HPDE6-E6E7 (cell line): ENCODE results near the gene MT1B.

Experiments
- DNase-seq: peaks from one replicate; pipeline ENCODE4 v3.0.0; 2011; ENCODE audit warnings: missing footprints; ENCODE audit errors: extremely low spot score

The MT1B gene

DNA sequence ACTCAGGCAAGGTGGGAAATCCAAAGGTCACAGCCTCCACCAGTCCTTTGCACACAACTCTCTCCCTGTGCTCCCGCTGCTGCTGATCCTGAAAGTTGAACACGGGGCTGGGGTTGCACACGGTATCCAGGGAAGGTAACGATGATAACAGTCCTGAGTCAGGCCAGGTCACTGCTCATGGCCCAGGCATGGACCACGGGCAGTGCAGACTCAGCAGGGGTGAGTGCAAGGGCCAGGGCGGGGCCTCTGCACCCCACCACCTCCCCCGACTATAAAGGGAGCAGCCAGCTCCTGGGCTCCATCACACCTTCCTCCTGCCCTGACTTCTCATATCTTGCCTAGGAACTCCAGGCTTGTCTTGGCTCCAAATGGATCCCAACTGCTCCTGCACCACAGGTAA lies at the start of gene MT1B:
Gene MT1B (plus strand): TSS at position 301 of the 400 bp plus-strand sequence. CDS start 68 bp downstream, at position 369.
- no peak for DNase-seq

DNA sequence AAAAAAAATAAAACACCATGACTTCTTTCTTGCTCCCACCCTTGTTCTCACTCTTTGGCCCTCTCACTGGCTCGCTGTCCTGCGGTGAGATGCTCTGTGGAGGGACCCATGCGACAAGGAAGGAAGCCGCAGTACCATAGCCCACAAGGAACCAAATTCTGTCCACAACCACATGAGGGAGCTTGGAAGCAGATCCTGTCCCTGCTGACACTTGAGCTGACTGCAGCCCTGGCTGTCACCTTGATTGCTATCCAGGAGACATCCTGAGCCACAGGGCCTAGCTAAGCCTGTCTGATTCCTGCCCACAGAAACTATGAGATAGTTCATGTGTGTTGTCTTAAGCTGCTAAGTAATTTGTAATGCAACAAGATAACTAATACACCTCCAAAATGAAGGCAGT lies 48.1 kb upstream of the MT1B start:
- no peak for DNase-seq

DNA sequence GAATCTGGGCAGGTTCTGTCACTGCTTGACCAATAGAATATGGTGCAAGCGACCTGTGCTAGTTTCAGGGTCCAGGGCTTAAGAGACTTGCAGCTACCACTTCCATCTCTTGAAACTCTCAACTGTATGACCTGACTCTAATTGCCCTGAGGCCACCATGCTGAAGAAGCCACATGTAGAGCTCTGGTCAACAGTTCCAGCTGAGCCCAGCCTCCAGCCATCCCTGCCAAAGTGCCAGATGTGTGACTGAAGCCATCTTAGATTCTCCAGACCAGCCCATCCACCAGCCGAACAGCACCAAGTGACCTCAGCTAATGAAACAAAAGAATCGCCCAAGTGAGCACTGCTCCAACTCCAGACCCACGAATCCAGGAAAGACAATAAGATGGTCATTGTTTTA lies 46.7 kb upstream of the MT1B start:
- no peak for DNase-seq

DNA sequence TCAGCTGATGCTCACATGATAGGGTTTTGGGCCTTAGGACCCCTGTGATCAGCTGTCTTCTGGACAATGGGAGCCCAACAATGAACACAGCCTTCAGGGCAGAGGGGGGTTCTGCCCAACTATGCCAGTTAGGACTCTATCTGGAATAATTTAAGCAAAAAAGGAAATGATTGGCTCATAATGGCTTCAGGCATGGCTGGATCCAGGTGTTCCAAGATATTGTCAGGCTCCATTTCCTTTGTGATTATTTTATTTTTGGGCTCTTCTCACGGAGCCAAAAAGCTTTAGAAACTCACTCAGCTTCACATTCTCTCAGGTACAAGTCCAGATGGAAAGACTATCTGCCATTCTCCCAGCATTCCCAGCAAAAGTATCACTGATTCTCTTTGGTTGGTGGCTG lies 46.2 kb upstream of the MT1B start:
- no peak for DNase-seq

DNA sequence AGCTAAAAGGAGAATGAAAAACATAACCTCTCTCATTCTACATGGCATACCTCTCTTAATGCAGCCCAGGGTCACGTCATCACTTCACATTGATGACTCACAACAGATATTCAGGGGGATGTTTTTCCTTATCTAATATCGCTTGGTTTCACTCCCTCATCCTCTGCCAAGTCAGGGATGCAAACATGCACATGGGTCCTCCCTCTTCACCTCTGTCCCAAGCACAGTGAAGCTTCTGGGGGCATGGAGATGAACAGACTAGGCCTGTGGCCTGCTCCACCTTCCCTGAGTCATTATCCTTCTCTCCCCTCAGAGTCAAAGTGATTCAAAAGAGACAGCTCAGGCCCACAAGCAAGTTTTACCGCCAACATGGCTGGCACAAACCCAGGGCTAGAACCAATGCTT lies 45.6 kb upstream of the MT1B start:
- peak; percentile 68 for DNase-seq

DNA sequence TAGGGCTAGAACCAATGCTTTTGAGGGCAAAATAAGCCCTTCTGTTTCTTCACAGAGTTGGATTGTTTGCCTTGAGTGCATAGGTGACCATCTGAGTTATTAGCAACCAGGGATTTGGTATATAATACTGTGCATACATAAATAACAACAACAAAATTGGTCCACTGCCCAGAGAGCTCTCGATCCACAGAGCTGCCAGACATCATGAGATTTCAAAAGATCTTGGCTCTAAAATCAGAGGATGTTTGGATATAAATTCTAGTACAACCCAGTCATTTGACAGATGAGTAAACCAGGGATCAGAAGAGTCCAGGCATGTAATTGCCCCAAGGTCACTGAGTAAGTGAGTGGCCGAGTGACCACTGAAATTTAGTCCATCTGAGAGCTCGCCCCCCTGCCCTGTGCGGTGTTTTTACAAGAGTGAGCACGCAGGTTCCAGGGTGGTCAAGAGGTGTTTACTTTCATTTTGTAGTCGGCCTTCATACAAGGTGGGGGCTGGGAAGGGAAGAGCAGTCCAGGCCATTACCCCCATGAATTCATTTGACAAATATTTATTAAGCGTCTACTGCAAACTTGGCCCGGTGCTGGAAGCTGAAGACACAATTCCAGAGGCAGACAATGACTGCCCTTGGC lies 45.1 kb upstream of the MT1B start:
- DNase-seq: peak; percentile 62

DNA sequence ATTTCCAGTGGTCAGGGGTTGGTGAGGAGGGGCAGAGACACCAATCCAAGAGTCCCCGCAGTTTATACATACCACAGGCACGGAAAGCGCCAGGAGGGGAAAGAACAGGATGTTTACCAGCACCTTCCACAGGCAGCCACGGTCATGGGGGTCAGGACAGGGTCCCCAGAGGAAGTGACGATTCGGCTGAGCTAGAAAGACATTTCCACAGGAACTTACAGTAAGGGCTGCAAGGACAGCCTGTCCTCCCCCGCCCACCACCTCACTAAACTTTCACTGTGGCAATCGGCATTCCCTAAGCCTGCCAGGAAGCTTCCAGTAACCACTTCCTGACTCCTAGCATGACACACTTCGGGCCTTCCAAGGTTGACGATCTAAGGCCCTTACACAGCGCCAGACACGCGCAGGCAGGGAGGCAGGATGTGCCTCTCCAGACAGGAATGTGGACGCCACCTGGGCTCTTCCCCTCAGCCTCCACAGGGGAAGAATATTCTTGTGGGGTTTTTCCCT lies 44.5 kb upstream of the MT1B start:
- peak; percentile 93 for DNase-seq

DNA sequence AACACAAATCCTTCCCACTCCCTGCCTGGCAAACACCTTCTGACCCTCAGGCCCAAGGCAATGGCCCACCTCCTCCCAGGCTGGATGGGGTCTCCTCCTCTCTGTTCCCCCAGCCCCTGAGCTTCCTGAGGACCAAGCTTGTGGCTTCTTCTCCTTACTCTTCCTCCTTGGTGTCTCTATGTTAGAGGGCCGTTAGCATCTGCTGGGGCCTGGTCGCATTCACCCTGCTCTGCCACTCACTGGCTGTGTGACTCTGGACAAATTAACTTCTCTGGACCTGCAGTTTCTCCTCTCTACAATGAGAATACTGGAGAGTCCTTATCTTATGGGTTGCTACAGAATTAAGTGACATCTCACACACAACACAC lies 44.0 kb upstream of the MT1B start:
- DNase-seq: no peak

DNA sequence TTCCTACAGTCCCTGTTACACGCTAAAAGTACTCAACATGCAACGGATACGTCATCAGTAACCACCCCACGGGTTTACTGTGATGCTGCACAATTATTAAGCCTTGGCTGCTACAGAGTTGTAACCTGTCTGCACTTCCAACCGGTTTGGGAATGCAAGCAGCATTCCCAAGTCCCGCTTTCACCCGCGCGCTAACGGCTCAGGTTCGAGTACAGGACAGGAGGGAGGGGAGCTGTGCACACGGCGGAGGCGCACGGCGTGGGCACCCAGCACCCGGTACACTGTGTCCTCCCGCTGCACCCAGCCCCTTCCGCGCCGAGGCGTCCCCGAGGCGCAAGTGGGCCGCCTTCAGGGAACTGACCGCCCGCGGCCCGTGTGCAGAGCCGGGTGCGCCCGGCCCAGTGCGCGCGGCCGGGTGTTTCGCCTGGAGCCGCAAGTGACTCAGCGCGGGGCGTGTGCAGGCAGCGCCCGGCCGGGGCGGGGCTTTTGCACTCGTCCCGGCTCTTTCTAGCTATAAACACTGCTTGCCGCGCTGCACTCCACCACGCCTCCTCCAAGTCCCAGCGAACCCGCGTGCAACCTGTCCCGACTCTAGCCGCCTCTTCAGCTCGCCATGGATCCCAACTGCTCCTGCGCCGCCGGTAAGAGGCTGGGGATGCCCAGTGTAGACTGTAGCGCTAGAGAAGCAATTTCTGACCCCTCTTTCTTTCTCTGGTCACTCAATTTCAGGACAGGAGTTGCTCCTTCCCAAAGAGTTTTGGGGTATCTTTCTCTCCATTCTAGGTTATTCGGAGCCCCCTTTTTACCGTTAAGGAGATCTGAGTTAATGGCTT lies 43.4 kb upstream of the MT1B start, which contains the start of gene MT2A:
Gene MT2A (plus strand): TSS at position 542 of the 833 bp plus-strand sequence. CDS start 72 bp downstream, at position 614.
- peak; percentile 87 for DNase-seq

DNA sequence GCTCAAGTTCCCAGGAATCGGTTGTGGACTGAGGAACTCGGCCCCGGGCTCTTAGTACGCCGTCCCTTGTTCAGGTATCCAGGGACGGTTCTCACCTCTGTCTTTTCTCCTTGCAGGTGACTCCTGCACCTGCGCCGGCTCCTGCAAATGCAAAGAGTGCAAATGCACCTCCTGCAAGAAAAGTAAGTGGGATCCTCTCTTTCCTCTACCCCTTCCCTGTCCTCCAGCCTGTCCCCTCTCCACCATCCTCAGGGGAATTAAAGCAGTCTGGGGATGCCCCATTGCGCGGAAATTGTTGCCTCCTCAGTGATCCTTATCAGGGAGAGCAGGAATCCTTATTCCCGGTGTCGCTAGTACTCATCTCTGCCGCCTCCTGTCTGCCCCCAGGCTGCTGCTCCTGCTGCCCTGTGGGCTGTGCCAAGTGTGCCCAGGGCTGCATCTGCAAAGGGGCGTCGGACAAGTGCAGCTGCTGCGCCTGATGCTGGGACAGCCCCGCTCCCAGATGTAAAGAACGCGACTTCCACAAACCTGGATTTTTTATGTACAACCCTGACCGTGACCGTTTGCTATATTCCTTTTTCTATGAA lies 42.7 kb upstream of the MT1B start:
- no peak for DNase-seq

DNA sequence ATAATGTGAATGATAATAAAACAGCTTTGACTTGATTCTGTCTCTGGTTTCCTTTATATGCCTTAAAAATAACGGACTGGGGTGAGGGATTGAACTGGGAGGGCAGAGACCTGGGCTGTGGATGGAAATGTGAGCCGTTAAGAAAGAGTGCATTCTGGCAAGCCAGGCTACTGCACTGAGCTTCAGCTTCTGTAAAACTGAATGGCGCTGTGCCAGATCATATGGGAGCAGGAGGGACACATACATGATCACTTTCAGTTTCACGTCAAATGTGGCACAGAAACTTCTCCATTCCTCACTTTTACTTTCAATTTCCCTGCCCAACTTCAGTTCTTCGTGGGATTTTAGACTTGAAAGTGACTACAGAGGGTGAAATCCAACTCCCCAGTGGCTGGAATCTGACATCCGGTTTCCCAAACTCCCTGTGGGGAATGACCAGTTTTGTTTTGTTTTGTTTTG lies 42.2 kb upstream of the MT1B start:
- DNase-seq: peak; percentile 71

DNA sequence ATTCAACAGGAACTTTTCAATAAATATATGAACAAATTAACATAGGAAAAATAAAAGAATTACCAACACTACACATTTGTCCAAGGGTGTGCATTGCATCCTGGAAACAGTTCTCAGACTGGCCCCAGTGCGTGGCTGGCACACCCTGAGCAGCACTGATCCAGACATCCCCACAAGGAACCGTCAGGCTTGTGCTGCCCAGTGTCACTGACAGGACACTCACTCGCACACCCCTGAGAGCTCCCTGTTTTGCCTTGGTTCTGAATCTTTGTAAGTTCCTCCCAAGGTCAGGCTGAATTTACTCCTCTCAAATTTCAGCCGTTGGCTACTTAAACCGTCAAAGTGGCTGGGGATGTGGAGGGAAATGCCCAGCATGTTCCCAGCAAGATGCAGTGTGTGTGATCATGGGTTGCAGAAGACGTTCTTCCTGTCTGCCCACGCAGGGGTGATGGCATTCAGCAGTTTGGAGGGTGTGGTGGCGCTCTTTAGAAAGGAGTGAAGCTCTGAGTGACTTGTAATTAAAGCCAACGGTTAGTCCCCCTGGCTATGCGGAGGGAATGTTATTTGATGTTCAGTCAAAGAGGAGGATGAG lies 41.6 kb upstream of the MT1B start:
- DNase-seq: peak; percentile 49

DNA sequence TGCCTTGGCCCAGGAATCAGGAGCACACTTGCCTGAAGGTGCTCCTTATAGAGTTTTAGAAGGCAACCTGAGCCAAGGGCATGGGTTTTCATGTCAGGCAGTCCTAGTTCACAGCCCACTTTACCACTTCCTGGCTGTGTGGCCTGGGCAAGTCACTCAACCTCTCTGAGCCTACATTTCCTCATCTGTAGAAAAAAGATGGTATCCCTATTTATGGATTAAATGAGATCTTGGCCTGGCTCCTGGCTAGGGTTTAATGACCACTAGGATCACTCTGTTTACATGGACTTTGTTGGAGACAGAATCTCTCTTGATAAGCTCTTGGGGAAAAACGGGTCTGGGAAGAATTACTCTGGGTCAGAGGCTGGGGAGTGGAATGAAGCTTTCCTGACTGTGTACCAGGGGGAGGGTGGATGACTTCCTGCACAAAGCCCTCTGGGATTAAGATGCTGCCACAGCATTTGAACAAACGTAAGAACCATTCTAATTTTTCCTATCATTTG lies 41.0 kb upstream of the MT1B start:
- DNase-seq: no peak

DNA sequence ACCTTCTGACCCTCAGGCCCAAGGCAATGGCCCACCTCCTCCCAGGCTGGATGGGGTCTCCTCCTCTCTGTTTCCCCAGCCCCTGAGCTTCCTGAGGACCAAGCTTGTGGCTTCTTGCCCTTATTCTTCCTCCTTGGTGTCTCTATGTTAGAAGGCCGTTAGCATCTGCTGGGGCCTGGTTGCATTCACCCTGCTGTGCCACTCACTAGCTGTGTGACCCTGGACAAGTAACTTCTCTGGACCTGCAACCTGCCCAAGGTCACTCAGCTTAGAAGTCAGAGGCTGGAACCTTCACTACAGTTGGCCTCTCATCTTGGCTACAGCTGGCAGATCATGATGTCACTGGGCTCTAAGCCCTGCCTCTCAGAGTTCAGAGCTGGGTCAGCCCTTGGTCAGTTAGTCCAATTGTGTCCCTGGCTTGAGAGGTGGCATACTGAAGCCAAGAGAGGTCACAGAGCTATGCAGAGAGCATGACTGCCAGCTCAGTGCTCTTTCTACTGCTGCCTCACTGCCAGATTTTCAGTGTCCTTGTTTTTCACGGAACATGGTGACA lies 40.3 kb upstream of the MT1B start:
- DNase-seq: no peak

DNA sequence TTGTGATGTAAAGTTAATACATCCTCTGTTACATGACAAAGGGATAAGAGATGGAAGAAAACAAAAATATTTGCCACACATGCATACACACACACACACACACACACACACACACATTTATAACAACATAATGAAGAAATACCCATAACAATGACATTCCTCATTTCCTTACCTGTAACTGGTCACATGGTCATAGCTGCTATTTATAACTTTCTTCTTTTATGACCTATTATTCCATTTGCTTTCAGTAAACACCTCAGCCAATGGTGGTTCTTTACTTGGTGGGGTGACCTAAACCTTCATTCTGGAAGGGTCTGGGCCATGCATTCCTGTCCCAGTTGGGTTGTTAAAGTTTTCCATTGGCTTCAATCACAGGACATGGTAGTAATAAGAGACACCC lies 38.0 kb upstream of the MT1B start:
- DNase-seq: no peak

DNA sequence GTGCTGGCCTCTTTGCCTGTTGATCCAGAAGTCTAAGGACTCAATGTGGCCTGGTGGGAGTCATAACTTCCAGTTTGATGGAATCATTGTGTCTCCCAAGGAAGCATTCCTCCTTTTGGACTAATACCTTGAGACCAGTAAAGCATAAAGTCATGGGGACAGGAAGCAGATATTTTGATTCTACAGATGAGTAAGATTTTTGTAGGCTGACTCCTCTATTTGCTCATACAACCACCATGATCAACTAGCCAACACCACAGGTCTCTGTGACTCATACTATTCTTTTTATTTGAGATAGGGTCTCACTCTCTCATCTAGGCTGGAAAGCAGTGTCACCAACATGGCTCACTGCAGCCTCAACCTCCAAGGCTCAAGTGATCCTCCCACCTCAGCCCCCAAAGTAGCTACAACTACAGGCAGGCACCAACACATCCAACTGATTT lies 37.1 kb upstream of the MT1B start:
- peak; percentile 48 for DNase-seq

DNA sequence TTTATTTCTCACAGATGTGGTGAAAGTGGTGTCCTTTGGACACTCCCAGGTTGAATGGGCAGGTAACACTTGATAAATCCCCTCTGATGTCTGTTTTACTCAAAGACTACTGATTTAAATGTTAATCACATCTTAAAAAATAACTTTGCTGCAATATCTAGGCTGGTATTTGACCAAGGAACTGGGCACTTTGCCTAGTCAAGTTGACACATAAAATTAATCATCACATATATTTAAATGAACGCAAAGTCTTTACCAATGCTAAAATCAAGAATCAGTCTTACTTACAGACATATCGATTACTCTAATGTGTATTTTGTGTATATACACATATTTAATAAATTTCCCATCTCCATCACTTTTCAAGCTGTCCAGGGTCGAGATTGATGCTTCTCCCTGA lies 36.3 kb upstream of the MT1B start:
- no peak for DNase-seq

DNA sequence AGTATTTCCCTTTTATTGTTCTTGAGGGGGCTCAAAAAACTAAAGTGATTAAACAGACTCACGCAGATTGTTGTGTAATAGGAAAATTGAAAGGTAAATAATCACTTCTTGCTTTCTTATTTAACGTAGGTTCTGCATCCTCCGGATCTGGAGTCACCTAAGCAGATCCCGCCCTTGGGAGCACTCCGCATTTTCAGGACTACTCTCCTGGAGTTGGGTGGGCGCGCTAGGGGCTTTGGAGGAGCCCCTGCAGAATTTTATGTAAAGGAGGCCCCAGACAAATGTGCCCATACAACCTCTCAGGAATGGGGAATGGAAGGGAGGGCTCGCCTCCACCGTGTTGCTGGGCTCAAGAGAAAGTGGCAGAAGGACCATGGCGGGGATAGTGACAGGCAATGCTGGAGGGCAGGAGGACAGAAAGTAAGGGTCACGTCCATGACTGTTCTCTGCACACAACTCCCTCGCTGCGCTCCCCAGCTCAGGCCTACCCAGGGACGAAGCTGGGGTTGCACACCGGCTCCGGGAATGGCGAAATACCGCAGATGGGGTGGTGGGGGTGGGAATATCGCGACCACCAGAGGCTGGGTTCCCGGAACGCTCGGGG lies 35.0 kb upstream of the MT1B start:
- no peak for DNase-seq

DNA sequence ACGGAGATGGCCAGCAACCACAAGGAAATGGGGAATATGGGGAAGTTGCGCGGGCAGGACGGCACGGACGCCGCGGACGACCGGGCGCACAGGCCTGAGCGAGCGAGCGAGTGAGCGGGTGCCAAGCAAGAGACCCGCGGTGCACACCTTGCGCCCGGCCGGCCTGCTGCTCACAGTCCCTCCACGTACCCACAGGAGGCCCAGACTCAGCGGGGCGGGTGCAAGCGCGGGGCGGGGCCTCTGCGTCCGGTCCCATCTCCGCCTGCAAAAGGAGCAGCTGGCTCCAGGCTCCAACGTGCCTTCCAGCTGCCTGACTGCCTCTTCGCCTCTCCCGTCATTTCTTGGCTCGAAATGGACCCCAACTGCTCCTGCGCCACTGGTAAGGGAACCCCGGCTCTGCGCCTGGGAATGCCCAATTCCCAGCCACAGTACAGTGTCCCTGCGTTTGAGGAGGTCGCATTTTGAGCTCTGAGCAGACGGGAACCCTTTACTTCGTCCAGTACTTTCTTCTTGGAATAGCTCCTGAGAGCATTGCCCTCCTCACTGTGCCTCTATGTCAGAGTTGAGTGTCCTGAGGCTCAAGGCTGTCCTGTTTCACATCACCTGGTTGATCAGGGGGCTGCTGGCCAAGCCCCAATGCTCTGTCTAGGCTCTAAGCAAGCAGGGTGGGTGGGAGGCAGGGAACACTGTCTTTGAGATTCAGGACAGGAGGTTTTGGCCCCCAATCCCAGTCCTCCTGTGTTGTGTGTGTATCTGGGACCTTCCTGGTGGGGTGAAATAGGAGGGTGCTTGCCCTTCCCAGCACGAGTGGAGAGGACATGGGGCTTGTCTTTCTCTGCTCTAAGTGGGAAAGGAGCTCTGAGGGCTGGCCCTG lies 34.2 kb upstream of the MT1B start:
- no peak for DNase-seq

DNA sequence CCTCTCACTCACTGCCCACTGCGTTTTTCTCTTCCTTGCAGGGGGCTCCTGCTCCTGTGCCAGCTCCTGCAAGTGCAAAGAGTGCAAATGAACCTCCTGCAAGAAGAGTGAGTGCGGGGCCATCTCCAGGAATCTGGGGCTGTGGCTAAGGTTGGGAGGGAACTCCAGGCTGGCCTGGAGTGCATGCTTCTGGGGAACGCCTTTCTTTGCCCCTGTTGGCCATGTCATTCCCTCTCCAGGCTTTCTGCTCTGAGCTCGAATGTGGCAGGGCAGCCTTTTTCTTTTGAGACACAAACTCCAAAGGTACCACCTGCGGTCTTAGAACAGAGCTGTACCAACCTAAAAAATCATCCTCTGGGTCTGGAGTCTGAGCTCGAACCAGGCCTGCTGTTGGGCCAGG lies 33.5 kb upstream of the MT1B start:
- DNase-seq: no peak
